Sigmoid colon (tissue), 7 donors: ENCODE measurements around the gene FCMR. TPM values are rescaled to one million over a fixed set of nuclear protein-coding genes. Genes with fewer than 3 reads are reported as not detected.

Experiments
- DNase-seq: peaks from one replicate; pipeline ENCODE4 v3.0.0-alpha.2; 2019
- H3K27ac ChIP-seq, 4 donors: fragments of 200-600 bp; sonication (generic); one replicate each; pipeline ENCODE4 v1.5.1; 2016 to 2019; ENCODE audit warnings: mild to moderate bottlenecking in 1 of 4
- H3K27me3 ChIP-seq, 3 donors: fragments of 200-600 bp; sonication (generic); one replicate each; pipeline ENCODE4 v1.5.1; 2019; ENCODE audit warnings: mild to moderate bottlenecking in 1 of 3
- H3K36me3 ChIP-seq, 4 donors: fragments of 200-600 bp; sonication (generic); one replicate each; pipeline ENCODE4 v1.5.1; 2016 to 2019
- H3K4me1 ChIP-seq, 4 donors: fragments of 200-600 bp; sonication (generic); one replicate each; pipeline ENCODE4 v1.5.1; 2017 to 2019
- H3K4me3 ChIP-seq, 4 donors: fragments of 200-600 bp; sonication (generic); one replicate each; pipeline ENCODE4 v1.5.1; 2017 to 2019; ENCODE audit warnings: mild to moderate bottlenecking in 2 of 4, moderate library complexity in 1 of 4
- H3K9me3 ChIP-seq, 4 donors: fragments of 200-600 bp in 3 of 4; sonication (generic) in 3 of 4; one replicate each; pipeline versions ENCODE4 v1.5.1 to v1.6.1; 2013 to 2019
- EP300 ChIP-seq, 4 donors: sonication (generic); formaldehyde crosslinking; IDR thresholded peaks; one replicate each; pipeline ENCODE4 v1.6.1; 2017; ENCODE audit warnings: antibody characterized with exemption in 4 of 4
- POLR2A ChIP-seq, 2 donors: fragments of 450-650 bp; IDR thresholded peaks; one replicate each; pipeline ENCODE4 v1.6.1; 2016; ENCODE audit warnings: antibody characterized with exemption in 2 of 2, mild to moderate bottlenecking in 2 of 2, moderate library complexity in 2 of 2
- POLR2AphosphoS5 ChIP-seq, 4 donors: sonication (generic); formaldehyde crosslinking; IDR thresholded peaks; one replicate each; pipeline ENCODE4 v1.6.1; 2017; ENCODE audit warnings: antibody characterized with exemption in 4 of 4
- WGBS, 2 donors: extraction: QIAGEN DNeasy Blood & Tissue Kit; methylation state at CpG; one replicate each; pipeline ENCODE4 v1.1.7; 2013; 5-methylcytosine and 5-hydroxymethylcytosine counted together
- intact Hi-C: fragments of 100-400 bp; cut with DNase I; formaldehyde crosslinking; loops from one replicate; pipeline ENCODE4 v1.15.1; 2023
- polyA plus RNA-seq, 3 donors: library from polyadenylated mRNA; stranded (reverse); fragments of 200-250 nt; gene quantifications; one replicate each; pipeline ENCODE4 v1.2.3, GENCODE V29; 2013
- total RNA-seq, 4 donors: library from RNA; depleted of rRNA; stranded (reverse); fragments of >200 nt; gene quantifications; one replicate each; pipeline ENCODE4 v1.1.0, GENCODE V29; 2016
- TF ChIP-seq, protein P1 (sequence below), 4 experiments: fragments of 450-650 bp in 3 of 4; fragments of 200-600 bp in 1 of 4; IDR thresholded peaks; one replicate each; pipeline ENCODE4 v1.5.1; 2016 to 2019; ENCODE audit warnings: antibody characterized with exemption in 4 of 4, mild to moderate bottlenecking in 3 of 4, moderate library complexity in 2 of 4
- donor health status: healthy with polysubstance abuse.
- donor health status: Bipolar disorder and iron deficiency.
- donor health status: healthy.

Gene FCMR
- total and polyA plus RNA-seq, 7 donors = 0.49 to 111 (median 1.6) TPM; not detected in 1

DNA sequence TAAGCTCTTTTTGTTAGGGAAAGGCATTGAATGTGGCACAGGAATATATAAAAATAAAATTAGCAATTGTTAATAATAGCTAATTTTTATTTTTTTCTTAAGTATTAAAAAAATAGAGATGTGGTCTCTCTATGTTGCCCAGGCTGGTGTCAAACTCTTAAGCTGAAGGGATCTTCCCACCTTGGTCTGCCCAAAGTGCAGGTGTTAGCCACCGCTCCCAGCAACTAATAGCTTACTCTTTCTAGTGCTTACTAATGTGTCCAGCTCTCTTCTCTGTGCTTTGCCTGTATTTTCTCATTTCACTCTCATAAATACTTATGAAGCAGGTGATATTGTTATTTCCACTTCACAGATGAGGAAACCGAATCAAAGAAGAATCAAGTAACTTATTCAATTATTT, 37.9 kb downstream of the FCMR start:
- no peak overlapping the region for H3K27ac ChIP-seq
- TF ChIP-seq, protein P1, sequence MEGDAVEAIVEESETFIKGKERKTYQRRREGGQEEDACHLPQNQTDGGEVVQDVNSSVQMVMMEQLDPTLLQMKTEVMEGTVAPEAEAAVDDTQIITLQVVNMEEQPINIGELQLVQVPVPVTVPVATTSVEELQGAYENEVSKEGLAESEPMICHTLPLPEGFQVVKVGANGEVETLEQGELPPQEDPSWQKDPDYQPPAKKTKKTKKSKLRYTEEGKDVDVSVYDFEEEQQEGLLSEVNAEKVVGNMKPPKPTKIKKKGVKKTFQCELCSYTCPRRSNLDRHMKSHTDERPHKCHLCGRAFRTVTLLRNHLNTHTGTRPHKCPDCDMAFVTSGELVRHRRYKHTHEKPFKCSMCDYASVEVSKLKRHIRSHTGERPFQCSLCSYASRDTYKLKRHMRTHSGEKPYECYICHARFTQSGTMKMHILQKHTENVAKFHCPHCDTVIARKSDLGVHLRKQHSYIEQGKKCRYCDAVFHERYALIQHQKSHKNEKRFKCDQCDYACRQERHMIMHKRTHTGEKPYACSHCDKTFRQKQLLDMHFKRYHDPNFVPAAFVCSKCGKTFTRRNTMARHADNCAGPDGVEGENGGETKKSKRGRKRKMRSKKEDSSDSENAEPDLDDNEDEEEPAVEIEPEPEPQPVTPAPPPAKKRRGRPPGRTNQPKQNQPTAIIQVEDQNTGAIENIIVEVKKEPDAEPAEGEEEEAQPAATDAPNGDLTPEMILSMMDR (IDR thresholded peaks at IDR 0.05) = no peak
- no peak for TF ChIP-seq POLR2A (IDR thresholded peaks at IDR 0.05)
- TF ChIP-seq POLR2AphosphoS5 (IDR thresholded peaks at IDR 0.05) = no peak
- no peak for TF ChIP-seq EP300 (IDR thresholded peaks at IDR 0.05)
- H3K9me3 ChIP-seq = no peaks in the 10 kb centered on the region
- H3K4me1 ChIP-seq = no peaks in the 10 kb centered on the region
- 92% methylated on average over 2 of the region's 2 CpGs for WGBS, 2 donors
- H3K4me3 ChIP-seq = no peak overlapping the region
- H3K36me3 ChIP-seq = no peaks in the 10 kb centered on the region
- no peaks in the 10 kb centered on the region for H3K27me3 ChIP-seq
- DNase-seq = no peak
- intact Hi-C loops = no loop called here

- H3K4me1 ChIP-seq = no peaks in the 10 kb centered on the region
- H3K27ac ChIP-seq = no peak overlapping the region
- TF ChIP-seq, protein P1 (IDR thresholded peaks at IDR 0.05) = no peak
- TF ChIP-seq POLR2AphosphoS5 (IDR thresholded peaks at IDR 0.05) = no peak
- no peak for TF ChIP-seq EP300 (IDR thresholded peaks at IDR 0.05)
- TF ChIP-seq POLR2A (IDR thresholded peaks at IDR 0.05) = no peak
- intact Hi-C loops = no loop called here
- no peak for DNase-seq
- no peaks in the 10 kb centered on the region for H3K9me3 ChIP-seq
- 92 to 95% methylated on average over 1 of the region's 1 CpG for WGBS, 2 donors
- H3K36me3 ChIP-seq = no peaks in the 10 kb centered on the region
- no peak overlapping the region for H3K4me3 ChIP-seq
- no peaks in the 10 kb centered on the region for H3K27me3 ChIP-seq
Observed at GRCh38 chr1:206883160-206883559, 38.6 kb downstream of the FCMR start.

GRCh38 chr1:206882555-206882954, 39.2 kb downstream of the FCMR start:
- WGBS, 2 donors = 66 to 78% methylated on average over 3 of the region's 3 CpGs

GRCh38 chr1:206880314-206880713, 41.4 kb downstream of the FCMR start:
- WGBS, 2 donors = 82 to 84% methylated on average over 3 of the region's 3 CpGs
- H3K9me3 ChIP-seq = no peaks in the 10 kb centered on the region
- TF ChIP-seq, protein P1 (IDR thresholded peaks at IDR 0.05) = no peak
- TF ChIP-seq POLR2AphosphoS5 (IDR thresholded peaks at IDR 0.05) = no peak
- TF ChIP-seq EP300 (IDR thresholded peaks at IDR 0.05) = no peak
- no peak for TF ChIP-seq POLR2A (IDR thresholded peaks at IDR 0.05)
- intact Hi-C loops = no loop called here
- no peak for DNase-seq
- no peaks in the 10 kb centered on the region for H3K4me1 ChIP-seq
- H3K27ac ChIP-seq = no peak overlapping the region
- no peaks in the 10 kb centered on the region for H3K36me3 ChIP-seq
- no peak overlapping the region for H3K4me3 ChIP-seq
- H3K27me3 ChIP-seq = no peaks in the 10 kb centered on the region

More at GRCh38 chr1:206882555-206882954, 39.2 kb downstream of the FCMR start:
- no peaks in the 10 kb centered on the region for H3K36me3 ChIP-seq
- TF ChIP-seq POLR2A (IDR thresholded peaks at IDR 0.05) (no peak), POLR2AphosphoS5 (IDR thresholded peaks at IDR 0.05) (no peak), EP300 (IDR thresholded peaks at IDR 0.05) (no peak)
- TF ChIP-seq, protein P1 (IDR thresholded peaks at IDR 0.05) = no peak
- no peak overlapping the region for H3K27ac ChIP-seq
- no peaks in the 10 kb centered on the region for H3K9me3 ChIP-seq
- H3K27me3 ChIP-seq = no peaks in the 10 kb centered on the region
- no peaks in the 10 kb centered on the region for H3K4me1 ChIP-seq
- intact Hi-C loops = no loop called here
- DNase-seq = no peak
- H3K4me3 ChIP-seq = no peak overlapping the region

DNA sequence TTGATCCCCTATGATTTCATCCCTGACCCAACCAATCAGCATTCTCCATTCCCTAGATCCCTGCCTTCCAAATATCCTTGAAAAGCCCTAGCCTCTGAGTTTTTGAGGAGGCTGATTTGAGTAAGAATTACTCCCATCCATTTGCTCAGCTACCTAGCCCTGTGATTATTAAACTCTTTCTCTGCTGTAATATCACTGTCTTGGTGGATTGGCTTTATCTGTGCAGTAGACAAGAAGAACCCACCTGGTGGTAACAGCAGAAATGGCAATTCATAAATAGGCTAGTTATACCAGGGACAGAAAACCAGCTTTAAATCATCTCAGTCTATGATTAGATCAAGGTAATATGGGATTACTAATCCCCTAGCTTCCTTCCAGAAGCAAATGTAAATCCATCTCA, 43.3 kb downstream of the FCMR start:
- H3K27me3 ChIP-seq = no peaks in the 10 kb centered on the region
- H3K4me3 ChIP-seq = no peak overlapping the region
- no peaks in the 10 kb centered on the region for H3K4me1 ChIP-seq
- intact Hi-C loops = no loop called here
- no peaks in the 10 kb centered on the region for H3K9me3 ChIP-seq
- no peaks in the 10 kb centered on the region for H3K36me3 ChIP-seq
- no peak overlapping the region for H3K27ac ChIP-seq
- DNase-seq = no peak
- TF ChIP-seq, protein P1 (IDR thresholded peaks at IDR 0.05) = no peak
